ENCODE measurements around the gene MARCKSL1. TPM values are rescaled to one million over a fixed set of nuclear protein-coding genes. Genes with fewer than 3 reads are reported as not detected.

The MARCKSL1 gene
- total and polyA plus RNA-seq, 2 of the 8 experiments (the other 6 are each of a cell fraction or from before 2014, with no cell fraction given), result 536 to 558 TPM

DNA sequence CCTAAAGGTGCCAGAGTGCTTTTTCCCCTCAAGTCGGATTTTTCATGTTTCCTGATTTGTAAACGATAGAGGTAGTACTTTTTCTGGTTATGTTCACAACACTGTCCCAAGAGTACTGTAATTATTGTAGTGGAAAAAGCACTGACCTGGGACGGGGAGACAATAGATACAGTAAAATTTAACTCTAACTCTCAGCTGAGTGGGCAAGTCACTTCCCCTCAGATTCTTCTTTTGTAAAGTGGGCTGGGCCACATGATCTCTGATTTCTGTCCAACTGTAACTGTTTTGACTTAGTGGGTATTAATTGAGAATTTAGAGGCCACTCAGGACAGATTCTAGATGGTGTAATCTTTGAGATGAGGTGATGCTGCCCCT is 19.1 kb downstream of the MARCKSL1 start:
- no peak overlapping the region for H2BK15ac ChIP-seq (ENCODE audit: low read length)
- no peak overlapping the region for H4K8ac ChIP-seq (ENCODE audit: extremely low read depth, insufficient read depth, low read length)
- H4K20me1 ChIP-seq (replicated peaks in 1 of 2; ENCODE audit: control insufficient read depth in 1 of 2, insufficient read depth in 2 of 2, low read length in 2 of 2), result peaks cover 0 to 5% of the 10 kb centered on the region in 2 experiments
- ChIA-PET POLR2A (ENCODE audit: partially characterized antibody) (interaction anchor here (0.6 to 3.5 kb wide), 13 partner anchors 14 to 180 kb away, joined by 3 to 14 read pairs (median 4); partner anchors contain the start of genes MARCKSL1 and TXLNA), CTCF (ENCODE audit: partially characterized antibody) (interaction anchor here (0.7 to 6.7 kb wide), 24 partner anchors 10 to 789 kb away, joined by 3 to 57 read pairs (median 4); partner anchors contain the start of genes FAM167B and LCK)
- H3K18ac ChIP-seq (ENCODE audit: extremely low read depth, low read length), result no peak overlapping the region
- TF ChIP-seq PHF8 (conservative IDR thresholded peaks at IDR 0.05; ENCODE audit: low read depth, low read length) (no peak), RXRA (IDR thresholded peaks at IDR 0.05; ENCODE audit: insufficient read depth, low read depth, low read length) (no peak), RBBP5 (IDR thresholded peaks at IDR 0.05; ENCODE audit: borderline replicate concordance, low read depth, low read length) (no peak), SRF (IDR thresholded peaks at IDR 0.05; ENCODE audit: low read depth, low read length) (no peak), CEBPB (IDR thresholded peaks at IDR 0.05; ENCODE audit: low read depth, low read length) (no peak), EZH2 (IDR thresholded peaks at IDR 0.05; ENCODE audit: low read depth, low read length, severe bottlenecking) (no peak), JUND (IDR thresholded peaks at IDR 0.05; ENCODE audit: low read length) (no peak), HDAC6 (IDR thresholded peaks at IDR 0.05; ENCODE audit: low read depth, low read length) (no peak), TEAD4 (IDR thresholded peaks at IDR 0.05; ENCODE audit: low read depth, low read length) (no peak), CBX8 (IDR thresholded peaks at IDR 0.05; ENCODE audit: borderline replicate concordance, low read depth, low read length) (no peak), BRCA1 (IDR thresholded peaks at IDR 0.05; ENCODE audit: low read depth, low read length) (no peak), TCF12 (IDR thresholded peaks at IDR 0.05; ENCODE audit: low read depth, low read length) (no peak), KDM1A (IDR thresholded peaks at IDR 0.05; ENCODE audit: borderline replicate concordance, low read length) (no peak)
- H2AFZ ChIP-seq (ENCODE audit: low read length), result no peak overlapping the region
- no peaks in the 10 kb centered on the region for H3K23me2 ChIP-seq (ENCODE audit: low read depth, low read length)
- no peaks in the 10 kb centered on the region for H3K4me1 ChIP-seq (replicated peaks in 1 of 4; ENCODE audit: control insufficient read depth in 3 of 4, insufficient read depth in 4 of 4, low read length in 3 of 4)
- H3K27ac ChIP-seq (ENCODE audit: low read depth, low read length), result no peak overlapping the region
- FAIRE-seq (no peak), DNase-seq (ENCODE audit: low read depth in 1 of 2, low spot score in 2 of 2) (no peak)
- no peak overlapping the region for H3K56ac ChIP-seq (replicated peaks; ENCODE audit: insufficient read length, low read depth, low read length)
- H2BK120ac ChIP-seq (replicated peaks; ENCODE audit: low read depth, low read length), result no peak overlapping the region
- no peak overlapping the region for H2BK12ac ChIP-seq (ENCODE audit: low read depth, low read length)
- H4K91ac ChIP-seq (replicated peaks; ENCODE audit: insufficient read length, low read length), result no peak overlapping the region
- no peak overlapping the region for H3K4me2 ChIP-seq (ENCODE audit: insufficient read depth in 1 of 2, low read depth in 2 of 2, low read length in 2 of 2)
- no peak overlapping the region for H3K23ac ChIP-seq (ENCODE audit: insufficient read length)
- no peak overlapping the region for H3K4me3 ChIP-seq (ENCODE audit: extremely low read depth in 1 of 4, insufficient read depth in 2 of 4, low read depth in 3 of 4, low read length in 4 of 4)
- H3K9ac ChIP-seq (replicated peaks in 1 of 4; ENCODE audit: extremely low read depth in 1 of 4, low read depth in 3 of 4, low read length in 3 of 4), result no peak overlapping the region
- H2AK5ac ChIP-seq (ENCODE audit: low read depth, low read length), result no peak overlapping the region
- H3K4ac ChIP-seq (replicated peaks; ENCODE audit: insufficient read length, low read depth, low read length), result no peak overlapping the region
- H3K79me1 ChIP-seq (ENCODE audit: low read depth, low read length), result peaks cover 3% of the 10 kb centered on the region; the same call in 1 of the 2 replicates
- H2BK5ac ChIP-seq (ENCODE audit: low read depth, low read length), result no peak overlapping the region
- H3K79me2 ChIP-seq (ENCODE audit: control insufficient read depth in 1 of 2, insufficient read depth in 2 of 2, low read length in 2 of 2), result peaks cover 0 to 9% of the 10 kb centered on the region in 2 experiments; a peak in 2 of 4 replicates
- H4K5ac ChIP-seq (ENCODE audit: insufficient read length, low read depth, low read length), result no peak overlapping the region
- no peak overlapping the region for H3K14ac ChIP-seq (ENCODE audit: insufficient read length)
- no peak overlapping the region for H2BK20ac ChIP-seq (ENCODE audit: low read length)
- 90% methylated on average over 3 of the region's 3 CpGs; no CpG with 5 or more reads in 1 of the 2 experiments for WGBS, 2 experiments (ENCODE audit: extremely low coverage in 1 of 2, insufficient coverage in 1 of 2, insufficient read length in 1 of 2, insufficient replicate concordance in 2 of 2, low coverage in 1 of 2, low lambda C conversion rate in 2 of 2, missing lambda C conversion rate in 1 of 2)
- H3K36me3 ChIP-seq (ENCODE audit: control insufficient read depth in 2 of 4, insufficient read depth in 4 of 4, low read length in 3 of 4), result peaks cover 0 to 20% (median 10%) of the 10 kb centered on the region in 4 experiments; a peak in 4 of 8 replicates
- no peaks in the 10 kb centered on the region for H3K9me3 ChIP-seq (ENCODE audit: insufficient read depth in 2 of 2, low read depth in 1 of 2, low read length in 1 of 2)
- no peaks in the 10 kb centered on the region for H3K27me3 ChIP-seq (replicated peaks in 1 of 4; ENCODE audit: control insufficient read depth in 3 of 4, extremely low read depth in 1 of 4, insufficient read depth in 3 of 4, low read length in 3 of 4)

Data from H1 (cell line).